Measurements from ENCODE around the gene AIFM2. TPM values are rescaled to one million over a fixed set of nuclear protein-coding genes. Genes with fewer than 3 reads are reported as not detected.

Gene AIFM2
- total and polyA plus RNA-seq, 9 of the 15 experiments (the other 6 are each of a cell fraction or from before 2014, with no cell fraction given), result 2.7 to 14.1 (median 9.2) TPM

DNA sequence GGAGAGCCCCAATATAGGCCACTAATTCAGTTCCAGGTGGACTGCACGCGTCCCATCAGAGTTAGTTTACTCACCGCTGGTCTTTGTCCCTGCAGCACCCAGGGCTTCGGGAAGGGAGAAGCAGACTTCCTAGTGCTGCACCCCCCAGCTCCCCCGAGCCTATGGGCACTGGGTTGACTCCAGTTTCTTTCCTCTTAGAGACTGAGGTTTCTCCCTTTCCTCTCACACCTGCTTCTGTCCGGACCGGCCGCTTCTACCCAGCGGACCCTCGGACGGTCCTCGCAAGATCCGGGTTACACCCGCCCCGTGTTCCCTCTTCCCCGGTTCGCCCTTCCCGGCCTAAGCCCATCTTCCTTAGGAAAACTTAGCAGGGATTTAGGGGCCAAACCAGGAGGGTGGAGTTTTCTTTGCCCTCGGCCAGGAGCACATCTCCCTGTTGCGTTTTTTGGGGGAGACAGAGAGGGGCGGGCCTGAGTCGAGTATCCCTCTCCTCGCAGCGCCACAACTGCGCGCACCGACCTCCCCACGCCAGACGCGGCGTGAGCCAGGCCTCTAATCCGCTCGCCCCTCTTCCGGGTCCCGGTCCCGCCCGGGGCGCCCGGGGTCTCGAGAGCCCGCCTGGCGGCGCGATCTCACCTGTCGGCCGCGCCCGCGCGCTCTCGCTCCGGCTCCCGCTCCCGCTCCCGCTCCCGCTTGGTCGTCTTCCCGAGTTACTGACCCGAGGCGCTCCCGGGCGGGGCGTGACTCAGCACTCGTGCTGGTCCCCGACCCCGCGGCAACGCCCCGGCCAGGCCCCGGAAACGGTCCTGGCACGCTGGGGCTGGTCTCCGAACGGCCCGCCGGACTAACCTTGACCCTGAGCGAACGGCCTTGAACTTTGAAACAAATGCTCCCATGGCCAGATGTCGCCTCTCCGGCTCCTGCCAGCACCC is at the start of gene AIFM2 (continued):
- TF ChIP-seq MGA (IDR thresholded peaks at IDR 0.05) (peak; percentile 67; the same call in 1 of the 2 replicates), HMG20A (CRISPR knock-in tag; conservative IDR thresholded peaks at IDR 0.05) (no peak), NEUROD1 (IDR thresholded peaks at IDR 0.05; ENCODE audit: borderline replicate concordance, low read depth, low read length, partially characterized antibody) (peak; percentile 5), TFAP4 (CRISPR knock-in tag; IDR thresholded peaks at IDR 0.05; ENCODE audit: borderline replicate concordance) (peak; percentile 33; the same call in 1 of the 2 replicates), PCBP1 (IDR thresholded peaks at IDR 0.05; ENCODE audit: low read depth, low read length, poor library complexity, severe bottlenecking) (peak; percentile 53), BRF2 (IDR thresholded peaks at IDR 0.05; ENCODE audit: borderline replicate concordance, insufficient read depth, insufficient read length) (no peak), POLR2A (conservative IDR thresholded peaks at IDR 0.05) (peak; percentile 67), EWSR1 (IDR thresholded peaks at IDR 0.05; ENCODE audit: borderline replicate concordance, low read depth, partially characterized antibody) (no peak), ZFX (CRISPR knock-in tag; IDR thresholded peaks at IDR 0.05) (peak; percentile 79), E2F3 (CRISPR knock-in tag; IDR thresholded peaks at IDR 0.05) (peak; percentile 62; the same call in 1 of the 2 replicates)
